HepG2 (cell line): ENCODE data around the gene MTF1. TPM values are rescaled to one million over a fixed set of nuclear protein-coding genes. Genes with fewer than 3 reads are reported as not detected.

Experiments
- CCAR2 ChIP-seq: fragments of 200-400 bp; formaldehyde crosslinking; optimal IDR thresholded peaks from 2 replicates; pipeline ENCODE3; 2018; ENCODE audit warnings: low read depth, mild to moderate bottlenecking, low read length, moderate library complexity
- CERS6 ChIP-seq: sonication (generic); formaldehyde crosslinking; IDR thresholded peaks from 2 replicates; pipeline ENCODE4 v1.5.0; 2020; ENCODE audit warnings: missing genetic modification reagents
- CREM ChIP-seq, 2 experiments: sonication (generic) in 1 of 2; formaldehyde crosslinking in 1 of 2; IDR thresholded peaks; 2 replicates each; pipeline versions ENCODE4 v1.4.0 to v1.6.1; 2016 to 2020; ENCODE audit warnings: antibody characterized with exemption in 1 of 2, mild to moderate bottlenecking in 1 of 2, missing genetic modification reagents in 1 of 2
- CSRNP2 ChIP-seq: sonication (generic); formaldehyde crosslinking; conservative IDR thresholded peaks from 2 replicates; pipeline ENCODE4 v1.8.0; 2022; ENCODE audit warnings: low read depth, missing genetic modification reagents
- FOSL2 ChIP-seq: sonication (generic); formaldehyde crosslinking; IDR thresholded peaks from 2 replicates; pipeline ENCODE4 v1.4.0; 2020; ENCODE audit warnings: missing genetic modification reagents
- IKZF5 ChIP-seq: IDR thresholded peaks from 2 replicates; pipeline ENCODE4 v1.6.1; 2018; ENCODE audit warnings: missing genetic modification reagents, mild to moderate bottlenecking, missing compliant biosample characterization
- NFE2L1 ChIP-seq: sonication (generic); formaldehyde crosslinking; IDR thresholded peaks from 2 replicates; pipeline ENCODE4 v1.4.0; 2020; ENCODE audit warnings: missing genetic modification reagents, mild to moderate bottlenecking, borderline replicate concordance
- PAF1 ChIP-seq: IDR thresholded peaks from 2 replicates; pipeline ENCODE4 v1.6.1; 2016; ENCODE audit warnings: missing genetic modification reagents, missing compliant biosample characterization
- PITX1 ChIP-seq: sonication (generic); formaldehyde crosslinking; IDR thresholded peaks from 2 replicates; pipeline ENCODE4 v1.5.1; 2020; ENCODE audit warnings: mild to moderate bottlenecking, missing genetic modification reagents
- RAD21 ChIP-seq: fragments of 450-650 bp; formaldehyde crosslinking; IDR thresholded peaks from 2 replicates; pipeline ENCODE4 v1.5.0; 2020; ENCODE audit warnings: mild to moderate bottlenecking
- STAT5B ChIP-seq: sonication (generic); formaldehyde crosslinking; IDR thresholded peaks from 2 replicates; pipeline ENCODE4 v1.4.0; 2020; ENCODE audit warnings: missing genetic modification reagents
- TBP ChIP-seq: sonication (generic); formaldehyde crosslinking; IDR thresholded peaks from 2 replicates; pipeline ENCODE4 v1.5.0; 2020; ENCODE audit warnings: missing genetic modification reagents
- TSC22D2 ChIP-seq: sonication (generic); formaldehyde crosslinking; IDR thresholded peaks from 2 replicates; pipeline ENCODE4 v1.5.1; 2020; ENCODE audit warnings: missing genetic modification reagents, mild to moderate bottlenecking, borderline replicate concordance
- U2AF2 ChIP-seq: fragments of 200-400 bp; formaldehyde crosslinking; IDR thresholded peaks from 2 replicates; pipeline ENCODE4 v1.6.1; 2017; ENCODE audit warnings: low read depth, mild to moderate bottlenecking, low read length
- UBTF ChIP-seq: sonication (generic); formaldehyde crosslinking; IDR thresholded peaks from 2 replicates; pipeline ENCODE4 v1.4.0; 2020; ENCODE audit warnings: mild to moderate bottlenecking, missing genetic modification reagents
- ZMYM4 ChIP-seq: sonication (generic); formaldehyde crosslinking; IDR thresholded peaks from 2 replicates; pipeline ENCODE4 v1.8.1; 2023; ENCODE audit warnings: mild to moderate bottlenecking, missing genetic modification reagents
- ZNF160 ChIP-seq: sonication (generic); formaldehyde crosslinking; IDR thresholded peaks from 2 replicates; pipeline ENCODE4 v1.8.0; 2022; ENCODE audit warnings: mild to moderate bottlenecking, inconsistent platforms, missing genetic modification reagents
- ZNF20 ChIP-seq: sonication (generic); formaldehyde crosslinking; IDR thresholded peaks from 2 replicates; pipeline ENCODE4 v1.4.0; 2020; ENCODE audit warnings: mild to moderate bottlenecking, moderate library complexity, missing genetic modification reagents
- ZNF510 ChIP-seq: sonication (generic); formaldehyde crosslinking; IDR thresholded peaks from 2 replicates; pipeline ENCODE4 v1.4.0; 2020; ENCODE audit warnings: low read depth, mild to moderate bottlenecking, missing genetic modification reagents
- ZNF616 ChIP-seq: sonication (generic); formaldehyde crosslinking; IDR thresholded peaks from 2 replicates; pipeline ENCODE4 v1.5.0; 2020; ENCODE audit warnings: low read depth, mild to moderate bottlenecking, missing genetic modification reagents
- ZNF709 ChIP-seq: sonication (generic); formaldehyde crosslinking; IDR thresholded peaks from 2 replicates; pipeline ENCODE4 v1.5.0; 2020; ENCODE audit warnings: mild to moderate bottlenecking, missing genetic modification reagents
- ZNF766 ChIP-seq: sonication (generic); formaldehyde crosslinking; IDR thresholded peaks from 2 replicates; pipeline ENCODE4 v1.5.0; 2020; ENCODE audit warnings: missing genetic modification reagents, borderline replicate concordance
- ZNF816 ChIP-seq: sonication (generic); formaldehyde crosslinking; IDR thresholded peaks from 2 replicates; pipeline ENCODE4 v1.8.0; 2022; ENCODE audit warnings: missing genetic modification reagents, mild to moderate bottlenecking, borderline replicate concordance
- ZNF878 ChIP-seq: sonication (generic); formaldehyde crosslinking; IDR thresholded peaks from 2 replicates; pipeline ENCODE4 v1.8.1; 2023; ENCODE audit warnings: mild to moderate bottlenecking, missing genetic modification reagents, moderate library complexity
- polyA plus RNA-seq, 8 experiments: library from polyadenylated mRNA; depleted of rRNA in 3 of 8; stranded (reverse) in 7 of 8; unstranded in 1 of 8; fragments of >200 nt; fragmentation: Illumina TruSeq in 4 of 8; extraction: Trizol in 4 of 8; gene quantifications; 2 replicates each; pipeline versions ENCODE4 v1.2.1 to v1.2.3, GENCODE V29; 2011 to 2016; ENCODE audit warnings: low read depth in 4 of 8, missing spikeins in 1 of 8, mixed read lengths in 1 of 8; ENCODE audit not compliant: insufficient read depth in 1 of 8
- total RNA-seq, 5 experiments: library from RNA; depleted of rRNA; stranded (reverse); fragments of >200 nt; fragmentation: Illumina TruSeq; extraction: Trizol; gene quantifications; 2 replicates each; pipeline ENCODE4 v1.2.3, GENCODE V29; 2016; ENCODE audit warnings: low read depth in 1 of 5

MTF1 gene
- total and polyA plus RNA-seq, 2 of the 13 experiments (the other 11 are each of a cell fraction or from before 2014, with no cell fraction given): 2.4 to 3.3 TPM

- peak; percentile 84; the same call in 1 of the 2 replicates for TF ChIP-seq ZNF510 (CRISPR knock-in tag)
- peak; percentile 99 for TF ChIP-seq ZNF709 (CRISPR knock-in tag)
- TF ChIP-seq ZNF616 (CRISPR knock-in tag): peak; percentile 99
- TF ChIP-seq ZNF878 (CRISPR knock-in tag): peak; percentile 93
- peak; percentile 77 for TF ChIP-seq NFE2L1 (CRISPR knock-in tag)
- TF ChIP-seq TSC22D2 (CRISPR knock-in tag): peak; percentile 100
- peak; percentile 99 for TF ChIP-seq ZNF816
- peak; percentile 94 for TF ChIP-seq PITX1
- peak; percentile 98 for TF ChIP-seq IKZF5 (CRISPR knock-in tag)
- peak; percentile 84 for TF ChIP-seq ZMYM4 (CRISPR knock-in tag)
- no peak for TF ChIP-seq TBP (CRISPR knock-in tag)
- peak; percentile 89; the same call in 1 of the 2 replicates for TF ChIP-seq CSRNP2
- peak; percentile 96 for TF ChIP-seq ZNF20 (CRISPR knock-in tag)
- no peak for TF ChIP-seq CCAR2
- no peak for TF ChIP-seq U2AF2
- TF ChIP-seq FOSL2 (CRISPR knock-in tag): peak; percentile 85
- no peak for TF ChIP-seq CREM (IDR thresholded peaks at IDR 0.05)
- TF ChIP-seq CREM (CRISPR knock-in tag; IDR thresholded peaks at IDR 0.05): peak; percentile 80
- TF ChIP-seq ZNF160: peak; percentile 97
- 0 out of 2 replicates have a peak, but pooled peaks have one; percentile 35 for TF ChIP-seq UBTF
- TF ChIP-seq STAT5B (CRISPR knock-in tag): peak; percentile 99
- TF ChIP-seq RAD21: no peak
- peak; percentile 100 for TF ChIP-seq ZNF766 (CRISPR knock-in tag)
- peak; percentile 99 for TF ChIP-seq CERS6 (CRISPR knock-in tag)
- no peak for TF ChIP-seq PAF1 (CRISPR knock-in tag)
Measured at GRCh38 chr1:37764414-37764825, 95.0 kb downstream of the MTF1 start (continued).
